Transverse colon (tissue), 4 donors: ENCODE data around the gene BACE1. TPM values are rescaled to one million over a fixed set of nuclear protein-coding genes. Genes with fewer than 3 reads are reported as not detected.
A peak's percentile ranks its signal among the peaks of the same experiment; 100 is the strongest.

ENCODE experiments used
- DNase-seq: peaks from one replicate; pipeline ENCODE4 v3.0.0-alpha.2; 2019
- H3K27ac ChIP-seq, 4 donors: fragments of 200-600 bp; sonication (generic); 2 replicates each; pipeline ENCODE4 v1.5.1; 2016 to 2018; ENCODE audit warnings: inconsistent platforms in 4 of 4
- H3K27me3 ChIP-seq: fragments of 200-600 bp; sonication (generic); 2 replicates; pipeline ENCODE4 v1.5.1; 2017; ENCODE audit warnings: inconsistent platforms
- H3K36me3 ChIP-seq, 4 donors: fragments of 200-600 bp; sonication (generic); 2 replicates each; pipeline ENCODE4 v1.5.1; 2017 to 2019; ENCODE audit warnings: inconsistent platforms in 4 of 4
- H3K4me1 ChIP-seq, 4 donors: fragments of 200-600 bp; sonication (generic); 2 replicates each; pipeline ENCODE4 v1.5.1; 2017 to 2020; ENCODE audit warnings: inconsistent platforms in 4 of 4
- H3K4me3 ChIP-seq, 4 donors: fragments of 200-600 bp; sonication (generic); 1 replicate in 1 of 4; 2 replicates in 3 of 4; pipeline versions ENCODE4 v1.5.1 to v1.6.1; 2017 to 2019; ENCODE audit warnings: inconsistent platforms in 4 of 4
- H3K9me3 ChIP-seq, 2 donors: fragments of 200-600 bp; sonication (generic); 2 replicates each; pipeline ENCODE4 v1.5.1; 2017 to 2019; ENCODE audit warnings: inconsistent platforms in 2 of 2
- EP300 ChIP-seq: sonication (generic); formaldehyde crosslinking; IDR thresholded peaks from one replicate; pipeline ENCODE4 v1.6.1; 2017; ENCODE audit warnings: antibody characterized with exemption, low read depth
- POLR2A ChIP-seq: fragments of 450-650 bp; IDR thresholded peaks from one replicate; pipeline ENCODE4 v1.6.1; 2016; ENCODE audit warnings: antibody characterized with exemption, mild to moderate bottlenecking, moderate library complexity
- POLR2AphosphoS5 ChIP-seq, 3 donors: sonication (generic); formaldehyde crosslinking; IDR thresholded peaks; one replicate each; pipeline ENCODE4 v1.6.1; 2016; ENCODE audit warnings: antibody characterized with exemption in 3 of 3
- WGBS, 2 donors: methylation state at CpG; one replicate each; pipeline ENCODE4 v1.1.5; 2018; ENCODE audit warnings: low coverage in 1 of 2; 5-methylcytosine and 5-hydroxymethylcytosine counted together
- in situ Hi-C, 4 donors: fragments of 200-750 bp; cut with MboI; loops; one replicate each; pipeline versions ENCODE4 v1.15.0 to v1.15.1; 2017; ENCODE audit warnings: low sequenced_read_pairs in 3 of 4, low pct_ligation_motif_present in 1 of 4, low pct_unique_long_range_greater_than_20kb in 1 of 4
- intact Hi-C: fragments of 100-400 bp; cut with DNase I; formaldehyde crosslinking; loops from one replicate; pipeline ENCODE4 v1.15.1; 2023; ENCODE audit warnings: low total_unique reads
- total RNA-seq, 4 donors: library from RNA; depleted of rRNA; stranded (reverse); fragments of >200 nt; gene quantifications; one replicate each; pipeline ENCODE4 v1.1.0, GENCODE V29; 2016
- TF ChIP-seq, protein P1 (sequence below), 5 experiments: fragments of 200-600 bp in 3 of 5; fragments of 450-650 bp in 2 of 5; sonication (generic) in 3 of 5; IDR thresholded peaks; 1 replicate in 2 of 5; 2 replicates in 3 of 5; pipeline ENCODE4 v1.5.1; 2016 to 2017; ENCODE audit warnings: antibody characterized with exemption in 5 of 5, inconsistent platforms in 3 of 5, mild to moderate bottlenecking in 2 of 5, moderate library complexity in 1 of 5

Gene BACE1
- 1 to 10 TPM; 6.0 to 6.7 (median 6.5) TPM for total RNA-seq

DNA sequence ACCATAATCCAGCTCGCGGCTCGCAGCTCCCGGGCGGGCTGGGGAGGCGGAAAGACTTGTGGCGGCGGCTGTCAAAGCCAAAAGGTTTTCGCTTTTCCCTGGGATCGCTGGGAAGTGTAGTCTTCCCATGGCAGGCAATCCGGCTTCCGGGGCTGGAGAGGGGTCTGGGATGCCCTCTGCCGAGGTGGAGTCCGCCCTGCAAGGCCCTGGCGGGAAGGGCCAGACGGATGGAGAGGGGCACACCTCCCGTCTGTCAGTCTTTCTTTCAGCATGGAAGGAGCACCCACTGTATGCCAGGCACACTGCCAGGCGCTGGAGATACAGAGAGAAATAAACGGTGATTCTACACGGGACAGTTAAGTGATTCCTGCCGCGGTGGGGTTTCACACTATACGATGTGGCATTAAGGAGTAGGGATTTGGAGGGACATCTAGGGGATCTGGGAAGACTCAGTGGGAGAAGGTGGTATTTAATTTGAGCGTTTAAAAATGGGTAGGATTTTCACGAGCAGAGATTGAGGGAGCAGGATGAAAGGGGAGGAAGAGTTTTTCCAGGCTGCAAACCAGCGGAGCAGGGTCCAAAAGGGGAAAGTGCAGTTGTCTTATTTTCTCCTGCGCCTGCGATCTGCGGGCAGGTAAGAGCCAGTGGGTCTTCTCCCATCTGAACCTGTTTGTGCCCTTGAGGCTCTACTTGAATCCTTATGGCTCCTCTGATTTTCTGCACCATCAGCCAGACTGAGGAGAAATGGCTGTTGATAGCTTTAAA, at the start of gene BACE1:
Gene BACE1 (minus strand): TSS at position 60 of the 765 bp plus-strand sequence. CDS start 461 bp downstream, outside the sequence.
- WGBS, 2 donors: 5 to 16% methylated on average over 12 to 26 of the region's 29 CpGs
- intact Hi-C loops (no loop called here), in situ Hi-C loops (no loop called here)
- H3K9me3 ChIP-seq: no peaks in the 10 kb centered on the region
- no peaks in the 10 kb centered on the region for H3K36me3 ChIP-seq
- no peaks in the 10 kb centered on the region for H3K27me3 ChIP-seq
- peak; percentile 68 for DNase-seq
- peaks cover 0 to 31% (median 16%) of the 10 kb centered on the region in 4 donors for H3K4me1 ChIP-seq
- TF ChIP-seq, protein P1, sequence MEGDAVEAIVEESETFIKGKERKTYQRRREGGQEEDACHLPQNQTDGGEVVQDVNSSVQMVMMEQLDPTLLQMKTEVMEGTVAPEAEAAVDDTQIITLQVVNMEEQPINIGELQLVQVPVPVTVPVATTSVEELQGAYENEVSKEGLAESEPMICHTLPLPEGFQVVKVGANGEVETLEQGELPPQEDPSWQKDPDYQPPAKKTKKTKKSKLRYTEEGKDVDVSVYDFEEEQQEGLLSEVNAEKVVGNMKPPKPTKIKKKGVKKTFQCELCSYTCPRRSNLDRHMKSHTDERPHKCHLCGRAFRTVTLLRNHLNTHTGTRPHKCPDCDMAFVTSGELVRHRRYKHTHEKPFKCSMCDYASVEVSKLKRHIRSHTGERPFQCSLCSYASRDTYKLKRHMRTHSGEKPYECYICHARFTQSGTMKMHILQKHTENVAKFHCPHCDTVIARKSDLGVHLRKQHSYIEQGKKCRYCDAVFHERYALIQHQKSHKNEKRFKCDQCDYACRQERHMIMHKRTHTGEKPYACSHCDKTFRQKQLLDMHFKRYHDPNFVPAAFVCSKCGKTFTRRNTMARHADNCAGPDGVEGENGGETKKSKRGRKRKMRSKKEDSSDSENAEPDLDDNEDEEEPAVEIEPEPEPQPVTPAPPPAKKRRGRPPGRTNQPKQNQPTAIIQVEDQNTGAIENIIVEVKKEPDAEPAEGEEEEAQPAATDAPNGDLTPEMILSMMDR (IDR thresholded peaks at IDR 0.05): peak in 1 of 5 experiments; percentile 6
- TF ChIP-seq POLR2AphosphoS5 (IDR thresholded peaks at IDR 0.05) (peak; percentile 14 to 48 (median 17)), EP300 (no peak), POLR2A (no peak)
- H3K4me3 ChIP-seq: peak within 1 kb of the TSS; percentile 68 to 85 (median 74)
- peak within 1 kb of the TSS; percentile 48 to 71 (median 64) for H3K27ac ChIP-seq

DNA sequence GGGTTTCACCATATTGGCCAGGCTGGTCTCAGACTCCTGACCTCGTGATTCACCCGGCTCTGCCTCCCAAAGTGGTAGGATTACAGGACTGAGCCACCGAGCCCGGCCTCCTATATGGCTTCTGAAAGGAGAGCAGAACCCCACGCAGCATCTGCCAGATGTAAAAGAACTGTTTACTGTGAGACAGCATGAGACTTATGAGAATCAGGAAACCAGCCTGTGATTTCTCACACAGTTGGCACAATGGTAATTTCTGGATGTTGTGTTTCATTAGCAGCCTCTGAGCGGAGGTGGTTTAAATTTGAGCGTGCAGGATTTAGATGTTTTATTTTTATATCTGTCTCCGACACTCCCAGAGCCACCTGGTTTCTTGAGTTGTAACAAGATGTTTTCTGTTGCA, 45.4 kb upstream of the BACE1 start:
- intact Hi-C loops: no loop called here
- no peak overlapping the region for H3K27ac ChIP-seq
- no peak overlapping the region for H3K4me3 ChIP-seq
- no peaks in the 10 kb centered on the region for H3K4me1 ChIP-seq
- TF ChIP-seq POLR2A: no peak
- TF ChIP-seq, protein P1 (IDR thresholded peaks at IDR 0.05): no peak
- TF ChIP-seq EP300: no peak
- no peak for TF ChIP-seq POLR2AphosphoS5 (IDR thresholded peaks at IDR 0.05)
- H3K27me3 ChIP-seq: no peaks in the 10 kb centered on the region
- WGBS, 2 donors: 92 to 100% methylated on average over 3 to 8 of the region's 8 CpGs
- H3K9me3 ChIP-seq: no peaks in the 10 kb centered on the region
- peaks cover 0 to 20% (median 2%) of the 10 kb centered on the region in 4 donors for H3K36me3 ChIP-seq
- DNase-seq: no peak
- in situ Hi-C loops: no loop called here

DNA sequence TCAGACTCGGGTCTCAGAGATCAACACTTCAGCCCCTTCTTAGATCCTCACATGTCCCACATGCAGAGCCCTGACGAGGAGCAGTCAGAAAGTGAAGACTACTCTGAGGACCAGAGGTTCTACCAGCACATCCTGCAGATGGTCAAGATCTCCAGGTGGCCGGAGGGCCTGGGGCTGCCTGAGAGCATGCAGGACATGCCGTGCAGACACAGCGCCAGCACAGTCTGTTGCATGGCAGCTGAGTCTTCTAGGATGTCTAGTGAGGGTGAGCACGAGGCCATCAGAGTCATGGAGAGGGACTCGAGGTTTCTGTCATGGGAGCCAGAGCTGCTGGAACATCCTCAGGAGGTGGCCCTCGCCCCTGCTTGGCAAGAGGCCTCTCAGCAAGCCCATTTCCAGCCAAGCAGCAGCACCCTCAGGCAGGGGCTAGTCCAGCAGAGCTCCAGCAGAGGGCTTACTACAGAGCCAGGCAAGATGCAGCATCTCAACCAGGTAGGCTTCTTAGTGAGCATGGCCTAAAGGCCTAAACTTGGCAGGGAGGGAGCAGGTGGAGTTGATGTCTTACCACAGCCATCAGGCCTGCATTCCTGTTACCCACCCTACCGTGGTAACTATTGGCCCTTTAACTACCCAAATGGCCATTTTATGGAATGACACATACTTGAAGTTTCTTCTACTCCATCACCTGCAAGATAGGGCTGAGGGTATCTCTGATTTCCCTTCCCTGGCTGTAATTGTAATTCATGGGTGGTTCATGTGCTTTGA, 40.3 kb upstream of the BACE1 start:
- H3K27me3 ChIP-seq: no peaks in the 10 kb centered on the region
- WGBS, 2 donors: 86% methylated on average over 9 of the region's 9 CpGs; no CpG with 5 or more reads in 1 of the 2 donors
- H3K4me1 ChIP-seq: no peaks in the 10 kb centered on the region
- DNase-seq: no peak
- no peak overlapping the region for H3K27ac ChIP-seq
- no peak overlapping the region for H3K4me3 ChIP-seq
- in situ Hi-C loops (no loop called here), intact Hi-C loops (no loop called here)
- TF ChIP-seq POLR2AphosphoS5 (IDR thresholded peaks at IDR 0.05) (no peak), EP300 (no peak), POLR2A (no peak)
- TF ChIP-seq, protein P1 (IDR thresholded peaks at IDR 0.05): no peak
- H3K36me3 ChIP-seq: peaks cover 0 to 18% (median 4%) of the 10 kb centered on the region in 4 donors
- H3K9me3 ChIP-seq: no peaks in the 10 kb centered on the region

DNA sequence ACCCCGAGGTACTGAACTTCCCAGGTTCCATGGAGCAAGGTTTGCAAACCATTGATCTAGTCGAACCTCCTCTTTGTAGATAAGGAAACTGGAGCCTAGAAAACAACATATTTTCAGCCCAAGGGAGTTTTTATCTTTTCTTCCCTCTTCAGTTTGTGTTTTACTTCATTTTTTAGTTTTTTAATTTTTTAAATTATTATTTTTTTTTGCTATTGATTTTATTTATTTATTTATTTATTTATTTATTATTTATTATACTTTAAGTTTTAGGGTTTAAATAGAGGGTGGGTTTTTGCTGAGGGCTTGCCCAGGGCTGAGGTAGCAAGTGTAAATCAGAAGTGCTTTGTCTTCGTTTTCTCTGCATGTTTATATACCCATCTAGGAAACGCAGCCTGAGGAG, 38.5 kb upstream of the BACE1 start:
- 92 to 95% methylated on average over 3 to 4 of the region's 4 CpGs for WGBS, 2 donors
- DNase-seq: no peak
- in situ Hi-C loops: no loop called here
- intact Hi-C loops: no loop called here
- H3K4me3 ChIP-seq: no peak overlapping the region
- no peak overlapping the region for H3K27ac ChIP-seq
- H3K4me1 ChIP-seq: no peaks in the 10 kb centered on the region
- H3K36me3 ChIP-seq: peaks cover 0 to 18% (median 4%) of the 10 kb centered on the region in 4 donors
- no peaks in the 10 kb centered on the region for H3K9me3 ChIP-seq
- TF ChIP-seq EP300 (no peak), POLR2A (no peak), POLR2AphosphoS5 (IDR thresholded peaks at IDR 0.05) (no peak)
- TF ChIP-seq, protein P1 (IDR thresholded peaks at IDR 0.05): no peak
- H3K27me3 ChIP-seq: no peaks in the 10 kb centered on the region
